Left ventricle myocardium inferior (tissue), 1 donor: ENCODE data around the gene RHOA. TPM values are rescaled to one million over a fixed set of nuclear protein-coding genes. Genes with fewer than 3 reads are reported as not detected.
A peak's percentile ranks its signal among the peaks of the same experiment; 100 is the strongest.

ENCODE experiments used
- DNase-seq: peaks from one replicate; pipeline ENCODE4 v3.0.0-alpha.2; 2020
- H3K27ac ChIP-seq: fragments of 200-600 bp; replicated peaks from 2 replicates; pipeline ENCODE4 v1.8.0; 2021
- H3K27me3 ChIP-seq: fragments of 200-600 bp; 2 replicates; pipeline ENCODE4 v1.8.0; 2021; ENCODE audit warnings: low read depth
- H3K36me3 ChIP-seq: fragments of 200-600 bp; 2 replicates; pipeline ENCODE4 v1.8.0; 2021
- H3K4me1 ChIP-seq: fragments of 200-600 bp; 2 replicates; pipeline ENCODE4 v1.8.0; 2021
- H3K4me3 ChIP-seq: fragments of 200-600 bp; 2 replicates; pipeline ENCODE4 v1.8.0; 2021; ENCODE audit warnings: mild to moderate bottlenecking, moderate library complexity
- H3K9me3 ChIP-seq: fragments of 200-600 bp; replicated peaks from 2 replicates; pipeline ENCODE4 v1.8.0; 2021
- CTCF ChIP-seq: fragments of 200-600 bp; IDR thresholded peaks from 2 replicates; pipeline ENCODE4 v1.8.0; 2021; ENCODE audit warnings: antibody characterized with exemption, mild to moderate bottlenecking, borderline replicate concordance
- intact Hi-C: fragments of 100-400 bp; cut with micrococcal nuclease; formaldehyde crosslinking; loops from one replicate; pipeline ENCODE4 v1.11.0; 2022
- total RNA-seq: library from RNA; stranded (reverse); fragmentation: NEBNext Ultra II Directional; extraction: Animal tissue kit (Norgen Biotek cat#: 25700); gene quantifications from one replicate; pipeline ENCODE4 v1.2.1, GENCODE V29; 2021
- donor health status: DM: no; HTN: yes; CAD: no; lungs with severe emphysema.

RHOA gene
- total RNA-seq, 1 donor from 2014 or later, result 247 TPM

GRCh38 chr3:49454458-49454857 lies 42.7 kb upstream of the RHOA start:
- peak; percentile 61 for TF ChIP-seq CTCF
- intact Hi-C loops, result no loop called here
- no peaks in the 10 kb centered on the region for H3K9me3 ChIP-seq
- H3K27me3 ChIP-seq, result no peaks in the 10 kb centered on the region
- H3K4me3 ChIP-seq, result no peak overlapping the region
- H3K36me3 ChIP-seq, result no peaks in the 10 kb centered on the region
- H3K27ac ChIP-seq, result peak overlapping the region; percentile 72
- no peak for DNase-seq
- peaks cover 35% of the 10 kb centered on the region for H3K4me1 ChIP-seq

GRCh38 chr3:49453621-49454020 lies 41.8 kb upstream of the RHOA start:
- DNase-seq, result no peak
- H3K4me3 ChIP-seq, result no peak overlapping the region
- H3K36me3 ChIP-seq, result no peaks in the 10 kb centered on the region
- intact Hi-C loops, result no loop called here
- peaks cover 32% of the 10 kb centered on the region for H3K4me1 ChIP-seq
- no peaks in the 10 kb centered on the region for H3K27me3 ChIP-seq
- no peak overlapping the region for H3K27ac ChIP-seq
- no peak for TF ChIP-seq CTCF
- no peaks in the 10 kb centered on the region for H3K9me3 ChIP-seq

GRCh38 chr3:49445391-49445790 lies 33.6 kb upstream of the RHOA start:
- Histone ChIP-seq H3K9me3 (no peaks in the 10 kb centered on the region), H3K27ac (no peak overlapping the region), H3K36me3 (no peaks in the 10 kb centered on the region), H3K4me1 (peaks cover 18% of the 10 kb centered on the region), H3K4me3 (no peak overlapping the region), H3K27me3 (no peaks in the 10 kb centered on the region)
- no peak for TF ChIP-seq CTCF
- intact Hi-C loops, result loop anchor here (10.0 kb wide), 1 partner anchor 111 kb away; no protein-coding TSS in a partner anchor
- DNase-seq, result no peak

- Histone ChIP-seq H3K27me3 (no peaks in the 10 kb centered on the region), H3K27ac (no peak overlapping the region), H3K36me3 (no peaks in the 10 kb centered on the region), H3K4me1 (peaks cover 3% of the 10 kb centered on the region), H3K9me3 (no peaks in the 10 kb centered on the region), H3K4me3 (no peak overlapping the region)
- no peak for DNase-seq
- no peak for TF ChIP-seq CTCF
- intact Hi-C loops, result no loop called here
These were observed 23.0 kb upstream of the RHOA start for GRCh38 chr3:49434731-49435130.

- no peaks in the 10 kb centered on the region for H3K9me3 ChIP-seq
- intact Hi-C loops, result no loop called here
- TF ChIP-seq CTCF, result no peak
These were observed 16.9 kb upstream of the RHOA start for GRCh38 chr3:49428752-49429080.

GRCh38 chr3:49427586-49427985 lies 15.8 kb upstream of the RHOA start:
- intact Hi-C loops, result no loop called here
- H3K36me3 ChIP-seq, result peaks cover 15% of the 10 kb centered on the region
- no peak for TF ChIP-seq CTCF
- no peaks in the 10 kb centered on the region for H3K9me3 ChIP-seq
- H3K27ac ChIP-seq, result no peak overlapping the region
- peaks cover 22% of the 10 kb centered on the region for H3K4me1 ChIP-seq
- DNase-seq, result no peak
- H3K4me3 ChIP-seq, result no peak overlapping the region
- H3K27me3 ChIP-seq, result no peaks in the 10 kb centered on the region

More at GRCh38 chr3:49428752-49429080, 16.9 kb upstream of the RHOA start:
- Histone ChIP-seq H3K27me3 (no peaks in the 10 kb centered on the region), H3K36me3 (peaks cover 15% of the 10 kb centered on the region), H3K27ac (peak overlapping the region; percentile 94), H3K4me3 (peak overlapping the region; percentile 68), H3K4me1 (peaks cover 15% of the 10 kb centered on the region)
- DNase-seq, result no peak
